GM19395 (cell line): ENCODE data around the gene PAX6.

Experiments
- ATAC-seq: cut with Tn5 transposase; IDR thresholded peaks from one replicate; pipeline ENCODE4 v1.9.1; 2021; ENCODE audit warnings: mild to moderate bottlenecking, moderate library complexity; ENCODE audit not compliant: unreplicated experiment

PAX6 gene

GRCh38 chr11:31798554-31799434, 12.3 kb downstream of the PAX6 start:
- ATAC-seq: peak; percentile 60

GRCh38 chr11:31798057-31798553, 13.0 kb downstream of the PAX6 start:
- peak; percentile 16 for ATAC-seq

- no peak for ATAC-seq
Observed at GRCh38 chr11:31797190-31798056, 13.7 kb downstream of the PAX6 start.

GRCh38 chr11:31796499-31797189, 14.5 kb downstream of the PAX6 start:
- ATAC-seq: no peak

GRCh38 chr11:31795706-31796498, 15.2 kb downstream of the PAX6 start:
- ATAC-seq: no peak

- ATAC-seq: no peak
Observed at GRCh38 chr11:31794548-31794947, 16.6 kb downstream of the PAX6 start.

GRCh38 chr11:31793264-31793663, 17.9 kb downstream of the PAX6 start:
- ATAC-seq: no peak

GRCh38 chr11:31792456-31792855, 18.7 kb downstream of the PAX6 start:
- no peak for ATAC-seq

- ATAC-seq: no peak
Observed at GRCh38 chr11:31792036-31792435, 19.1 kb downstream of the PAX6 start.

GRCh38 chr11:31790649-31791048, 20.5 kb downstream of the PAX6 start:
- no peak for ATAC-seq

- ATAC-seq: no peak
Observed at GRCh38 chr11:31788085-31788484, 23.0 kb downstream of the PAX6 start.

GRCh38 chr11:31786996-31787685, 24.0 kb downstream of the PAX6 start:
- no peak for ATAC-seq

GRCh38 chr11:31784611-31785010, 26.5 kb downstream of the PAX6 start:
- ATAC-seq: no peak

- ATAC-seq: no peak
Observed at GRCh38 chr11:31783252-31783651, 27.9 kb downstream of the PAX6 start.

- no peak for ATAC-seq
Observed at GRCh38 chr11:31782257-31782656, 28.9 kb downstream of the PAX6 start.

- no peak for ATAC-seq
Observed at GRCh38 chr11:31780480-31780971, 30.6 kb downstream of the PAX6 start.

GRCh38 chr11:31780078-31780477, 31.0 kb downstream of the PAX6 start:
- no peak for ATAC-seq

- ATAC-seq: no peak
Observed at GRCh38 chr11:31779374-31779791, 31.7 kb downstream of the PAX6 start.

GRCh38 chr11:31772412-31772811, 38.7 kb downstream of the PAX6 start:
- ATAC-seq: no peak
